K562 (cell line): ENCODE data around the gene RUSC2. TPM values are rescaled to one million over a fixed set of nuclear protein-coding genes. Genes with fewer than 3 reads are reported as not detected.

ENCODE experiments used
- ADNP ChIP-seq: fragments of 200-800 bp; sonication (Bioruptor generic); IDR thresholded peaks from 2 replicates; pipeline ENCODE4 v1.6.1; 2016; ENCODE audit warnings: missing genetic modification characterization, missing compliant biosample characterization
- ARID4B ChIP-seq: sonication (generic); formaldehyde crosslinking; IDR thresholded peaks from 2 replicates; pipeline ENCODE4 v1.8.0; 2022; ENCODE audit warnings: mild to moderate bottlenecking, missing genetic modification reagents
- BHLHE40 ChIP-seq: IDR thresholded peaks from 2 replicates; pipeline ENCODE4 v1.6.1; 2011; ENCODE audit warnings: low read length, improper control_type of control experiment
- DACH1 ChIP-seq: fragments of 450-650 bp; IDR thresholded peaks from 2 replicates; pipeline ENCODE4 v1.6.1; 2018; ENCODE audit not compliant: partially characterized antibody
- EP400 ChIP-seq: fragments of 450-650 bp; IDR thresholded peaks from 2 replicates; pipeline ENCODE4 v1.6.1; 2017; ENCODE audit warnings: antibody characterized with exemption, mild to moderate bottlenecking, moderate library complexity
- JUND ChIP-seq, 2 experiments: IDR thresholded peaks; 2 replicates in 1 of 2; 3 replicates in 1 of 2; pipeline ENCODE4 v1.6.1; 2011; ENCODE audit warnings: borderline replicate concordance in 2 of 2, low read depth in 2 of 2, low read length in 2 of 2, improper control_type of control experiment in 1 of 2, missing biosample characterization in 1 of 2, missing genetic modification characterization in 1 of 2, missing genetic modification reagents in 1 of 2
- MAZ ChIP-seq, 2 experiments: fragments of 450-650 bp in 1 of 2; sonication (generic) in 1 of 2; formaldehyde crosslinking; IDR thresholded peaks in 1 of 2; conservative IDR thresholded peaks in 1 of 2; 2 replicates each; pipeline versions ENCODE4 v1.4.0 to v1.5.0; 2020; ENCODE audit warnings: mild to moderate bottlenecking in 1 of 2, missing genetic modification reagents in 1 of 2
- MITF ChIP-seq: IDR thresholded peaks from 2 replicates; pipeline ENCODE4 v1.6.1; 2014; ENCODE audit warnings: antibody characterized with exemption
- SAP30 ChIP-seq: fragments of 200-600 bp; sonication (generic); IDR thresholded peaks from 2 replicates; pipeline ENCODE4 v1.6.1; 2012; ENCODE audit warnings: borderline replicate concordance, low read depth, mild to moderate bottlenecking, moderate library complexity, low read length, control low read depth, inconsistent platforms; ENCODE audit not compliant: insufficient read depth, poor library complexity, severe bottlenecking
- TOE1 ChIP-seq, 2 experiments: fragments of 450-650 bp in 1 of 2; sonication (generic) in 1 of 2; formaldehyde crosslinking in 1 of 2; IDR thresholded peaks; 2 replicates each; pipeline versions ENCODE4 v1.7.1 to v1.8.0; 2016 to 2022; ENCODE audit warnings: borderline replicate concordance in 2 of 2, mild to moderate bottlenecking in 2 of 2, antibody characterized with exemption in 1 of 2, inconsistent platforms in 1 of 2, low read depth in 1 of 2, missing genetic modification reagents in 1 of 2, moderate library complexity in 1 of 2
- XRCC5 ChIP-seq: fragments of 200-400 bp; formaldehyde crosslinking; IDR thresholded peaks from 2 replicates; pipeline ENCODE4 v1.6.1; 2017; ENCODE audit warnings: low read depth, mild to moderate bottlenecking, low read length
- ZC3H8 ChIP-seq: fragments of 450-650 bp; IDR thresholded peaks from 2 replicates; pipeline ENCODE4 v1.6.1; 2017
- ZKSCAN8 ChIP-seq: fragments of 200-800 bp; sonication (Bioruptor generic); IDR thresholded peaks from 2 replicates; pipeline ENCODE4 v1.6.1; 2016; ENCODE audit warnings: missing genetic modification characterization, missing compliant biosample characterization
- ZNF589 ChIP-seq: fragments of 200-800 bp; sonication (Bioruptor generic); IDR thresholded peaks from 2 replicates; pipeline ENCODE4 v1.6.1; 2016; ENCODE audit warnings: low read depth, missing genetic modification characterization, missing compliant biosample characterization
- ZNF740 ChIP-seq, 3 experiments: fragments of 200-800 bp in 1 of 3; sonication (Bioruptor generic) in 1 of 3; sonication (generic) in 1 of 3; formaldehyde crosslinking in 1 of 3; IDR thresholded peaks; 2 replicates each; pipeline versions ENCODE4 v1.6.1 to v1.8.0; 2016 to 2022; ENCODE audit warnings: mild to moderate bottlenecking in 2 of 3, missing compliant biosample characterization in 2 of 3, missing genetic modification characterization in 2 of 3, missing genetic modification reagents in 1 of 3
- polyA plus RNA-seq, 8 experiments: library from polyadenylated mRNA; depleted of rRNA in 4 of 8; stranded (reverse) in 5 of 8; unstranded in 3 of 8; fragments of >200 nt; fragmentation: Nextera tagmentation in 2 of 8; fragmentation: Illumina TruSeq in 1 of 8; extraction: Ambion mirVana in 2 of 8; extraction: Trizol in 1 of 8; gene quantifications; 2 replicates each; pipeline versions ENCODE4 v1.2.1 to v1.2.3, GENCODE V29; 2011 to 2014; ENCODE audit warnings: inconsistent platforms in 1 of 8, missing spikeins in 1 of 8
- total RNA-seq, 7 experiments: library from RNA; depleted of rRNA in 6 of 7; stranded (reverse); fragments of >200 nt in 6 of 7; fragmentation: Illumina TruSeq in 2 of 7; extraction: Trizol in 2 of 7; gene quantifications; 2 replicates each; pipeline versions ENCODE4 v1.2.1 to v1.2.3, GENCODE V29; 2011 to 2021; ENCODE audit warnings: low replicate concordance in 1 of 7
- TF ChIP-seq, protein P1 (sequence below): sonication (generic); formaldehyde crosslinking; IDR thresholded peaks from 2 replicates; pipeline ENCODE4 v1.9.0; 2022; ENCODE audit warnings: mild to moderate bottlenecking, missing genetic modification reagents

The RUSC2 gene
- total and polyA plus RNA-seq, 9 of the 15 experiments (the other 6 are each of a cell fraction or from before 2014, with no cell fraction given): 0.08 to 12.8 (median 3.1) TPM

- TF ChIP-seq ARID4B (CRISPR knock-in tag): no peak
- TF ChIP-seq, protein P1, sequence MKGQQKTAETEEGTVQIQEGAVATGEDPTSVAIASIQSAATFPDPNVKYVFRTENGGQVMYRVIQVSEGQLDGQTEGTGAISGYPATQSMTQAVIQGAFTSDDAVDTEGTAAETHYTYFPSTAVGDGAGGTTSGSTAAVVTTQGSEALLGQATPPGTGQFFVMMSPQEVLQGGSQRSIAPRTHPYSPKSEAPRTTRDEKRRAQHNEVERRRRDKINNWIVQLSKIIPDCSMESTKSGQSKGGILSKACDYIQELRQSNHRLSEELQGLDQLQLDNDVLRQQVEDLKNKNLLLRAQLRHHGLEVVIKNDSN (CRISPR knock-in tag): peak; percentile 61
- TF ChIP-seq ADNP (tag): no peak
- TF ChIP-seq XRCC5: 0 out of 2 replicates have a peak, but pooled peaks have one; percentile 46
- TF ChIP-seq DACH1: no peak
- TF ChIP-seq JUND (IDR thresholded peaks at IDR 0.05; ENCODE audit: borderline replicate concordance, low read depth, low read length): peak; percentile 93
- no peak; the same call in 2 of the 3 replicates for TF ChIP-seq JUND (tag; IDR thresholded peaks at IDR 0.05; ENCODE audit: borderline replicate concordance, low read depth, low read length)
- TF ChIP-seq MAZ (CRISPR knock-in tag; conservative IDR thresholded peaks at IDR 0.05 in 1 of 2, IDR thresholded peaks at IDR 0.05 in 1 of 2): peak; percentile 94 to 96
- TF ChIP-seq ZNF740 (CRISPR knock-in tag; IDR thresholded peaks at IDR 0.05): no peak
- no peak for TF ChIP-seq ZNF740 (tag; IDR thresholded peaks at IDR 0.05)
- TF ChIP-seq EP400: peak; percentile 39; the same call in 1 of the 2 replicates
- TF ChIP-seq BHLHE40: peak; percentile 92
- TF ChIP-seq ZNF589: no peak
- peak; percentile 89 for TF ChIP-seq MITF
- no peak for TF ChIP-seq SAP30
- TF ChIP-seq ZC3H8: no peak
- peak; percentile 99 for TF ChIP-seq ZKSCAN8
- peak; percentile 79 for TF ChIP-seq TOE1 (IDR thresholded peaks at IDR 0.05; ENCODE audit: borderline replicate concordance)
- no peak for TF ChIP-seq TOE1 (CRISPR knock-in tag; IDR thresholded peaks at IDR 0.05; ENCODE audit: borderline replicate concordance, low read depth)
Observed at GRCh38 chr9:35489313-35490154, at the start of gene RUSC2 (continued).
